Measurements from ENCODE around the gene SLC4A5.

The SLC4A5 gene

DNA sequence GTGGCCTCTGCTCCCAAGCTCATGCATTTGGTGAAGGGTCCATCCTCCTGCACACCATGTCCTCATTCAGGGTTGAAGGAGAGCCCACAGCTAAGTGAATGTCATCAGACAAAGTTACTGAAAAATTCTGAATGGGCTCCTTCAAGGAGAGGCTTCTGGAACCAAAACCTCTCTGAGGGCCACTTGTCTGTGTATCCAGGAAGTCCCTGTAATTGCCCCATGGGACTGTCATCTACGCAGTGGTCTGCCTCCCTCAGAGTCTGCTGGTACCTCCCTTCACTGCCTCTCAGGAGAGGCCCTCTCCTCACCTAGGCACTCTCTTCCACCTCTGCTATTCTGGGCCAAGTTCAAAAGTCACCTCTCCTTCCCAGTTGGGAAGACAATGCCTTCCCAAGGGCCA lies 68.0 kb downstream of the SLC4A5 start:
- H3K36me3 Mint-ChIP-seq (ENCODE audit: insufficient read depth) = no peaks in the 10 kb centered on the region
- no peak overlapping the region for H3K4me3 Mint-ChIP-seq
- no peak overlapping the region for H3K27ac Mint-ChIP-seq (ENCODE audit: low read depth)
- no peaks in the 10 kb centered on the region for H3K27me3 Mint-ChIP-seq
- no peak for ATAC-seq (replicated peaks; ENCODE audit: extremely low read depth, poor library complexity, severe bottlenecking)
- DNase-seq (ENCODE audit: low spot score in 2 of 2) = no peak
- H3K4me1 Mint-ChIP-seq = no peaks in the 10 kb centered on the region
- no peaks in the 10 kb centered on the region for H3K9me3 Mint-ChIP-seq

DNA sequence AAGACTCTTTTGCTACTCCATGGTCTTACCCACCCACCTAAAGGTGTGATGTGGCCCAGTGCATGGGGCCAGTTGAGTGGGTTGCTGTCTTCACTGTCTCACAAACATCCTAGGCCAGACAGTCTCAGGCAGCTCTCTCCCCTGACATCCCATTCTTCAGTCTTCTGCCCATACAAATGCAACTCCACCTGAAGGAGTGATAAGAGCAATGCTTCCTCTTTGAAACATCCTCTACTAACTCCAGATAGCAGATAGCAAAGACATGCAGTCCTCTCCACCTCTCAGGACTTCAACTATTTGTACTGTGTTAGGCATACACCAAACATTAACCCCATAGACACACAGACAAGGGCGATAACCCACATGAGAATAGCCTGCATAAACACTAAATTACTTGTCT lies 73.5 kb downstream of the SLC4A5 start:
- Mint-ChIP-seq H3K36me3 (ENCODE audit: insufficient read depth) (peaks cover 4% of the 10 kb centered on the region), H3K9me3 (no peaks in the 10 kb centered on the region), H3K27me3 (no peaks in the 10 kb centered on the region), H3K27ac (ENCODE audit: low read depth) (no peak overlapping the region), H3K4me1 (peaks cover 8% of the 10 kb centered on the region), H3K4me3 (no peak overlapping the region)
- ATAC-seq (replicated peaks; ENCODE audit: extremely low read depth, poor library complexity, severe bottlenecking) (no peak), DNase-seq (ENCODE audit: low spot score in 2 of 2) (no peak)

DNA sequence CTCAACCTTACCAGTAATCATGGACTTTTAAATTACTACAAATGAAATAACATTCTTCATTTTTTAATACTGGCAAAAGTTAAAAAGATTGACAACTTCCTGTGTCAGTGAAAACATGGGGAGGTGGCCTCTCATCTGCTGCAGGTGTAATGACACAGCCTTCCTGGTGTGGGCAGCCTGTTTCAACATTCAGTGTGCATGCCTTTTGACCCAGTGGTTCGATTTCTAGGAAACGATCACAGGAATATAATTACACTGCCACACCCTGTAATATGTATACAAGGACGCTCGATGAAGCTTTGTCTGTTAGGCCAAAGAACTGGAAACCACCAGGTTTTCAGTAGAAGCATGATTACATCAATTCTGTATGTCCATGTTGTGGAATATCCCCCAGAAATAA lies 76.1 kb downstream of the SLC4A5 start:
- DNase-seq (ENCODE audit: low spot score in 2 of 2) (peak in 1 of 2 donors; percentile 38), ATAC-seq (replicated peaks; ENCODE audit: extremely low read depth, poor library complexity, severe bottlenecking) (peak; percentile 93)
- peaks cover 8% of the 10 kb centered on the region for H3K4me1 Mint-ChIP-seq
- H3K4me3 Mint-ChIP-seq = peak overlapping the region; percentile 18
- no peaks in the 10 kb centered on the region for H3K27me3 Mint-ChIP-seq
- H3K36me3 Mint-ChIP-seq (ENCODE audit: insufficient read depth) = peaks cover 7% of the 10 kb centered on the region
- H3K9me3 Mint-ChIP-seq = no peaks in the 10 kb centered on the region
- no peak overlapping the region for H3K27ac Mint-ChIP-seq (ENCODE audit: low read depth)

DNA sequence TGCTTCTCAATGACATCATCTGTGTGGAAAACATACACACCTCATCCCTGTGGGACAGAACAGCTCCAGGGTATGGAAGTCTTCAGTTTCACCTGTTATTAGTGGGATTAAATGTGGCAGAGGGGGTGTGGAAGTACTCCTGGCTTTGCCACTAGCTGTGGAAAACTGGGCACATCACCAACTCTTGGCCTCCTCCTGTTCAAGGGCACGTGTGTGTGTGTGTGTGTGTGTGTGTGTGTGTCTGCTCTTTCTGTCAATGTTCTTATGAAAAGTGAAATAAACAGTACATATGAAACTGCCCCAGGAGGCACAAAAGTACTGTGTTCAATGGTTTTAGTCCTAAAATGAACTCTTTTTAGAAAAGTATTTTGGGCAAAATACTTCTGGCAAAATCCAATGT lies 78.9 kb downstream of the SLC4A5 start:
- H3K27ac Mint-ChIP-seq (ENCODE audit: low read depth) = no peak overlapping the region
- peaks cover 9% of the 10 kb centered on the region for H3K36me3 Mint-ChIP-seq (ENCODE audit: insufficient read depth)
- DNase-seq (ENCODE audit: low spot score in 2 of 2) (no peak), ATAC-seq (replicated peaks; ENCODE audit: extremely low read depth, poor library complexity, severe bottlenecking) (no peak)
- peaks cover 8% of the 10 kb centered on the region for H3K4me1 Mint-ChIP-seq
- no peaks in the 10 kb centered on the region for H3K27me3 Mint-ChIP-seq
- H3K4me3 Mint-ChIP-seq = no peak overlapping the region
- no peaks in the 10 kb centered on the region for H3K9me3 Mint-ChIP-seq

DNA sequence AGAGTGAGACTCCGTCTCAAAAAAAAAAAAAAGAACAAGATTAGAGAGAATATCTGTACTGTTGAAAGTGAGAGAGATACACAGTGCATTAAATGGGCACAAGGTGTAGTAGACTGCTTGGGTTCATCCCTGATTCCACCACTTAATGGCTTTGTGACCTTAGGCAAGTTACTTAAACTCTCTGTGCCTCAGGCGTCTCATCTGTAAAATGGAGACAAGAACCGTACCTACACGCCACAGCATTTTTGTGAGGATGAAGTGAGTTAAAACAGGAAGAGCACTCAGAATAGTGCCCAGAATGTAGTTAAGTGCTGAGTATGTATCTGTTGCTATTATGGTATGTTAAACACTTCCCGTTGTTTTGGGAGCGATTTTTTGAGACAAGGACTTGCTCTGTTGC lies 80.5 kb downstream of the SLC4A5 start:
- Mint-ChIP-seq H3K4me3 (no peak overlapping the region), H3K27me3 (no peaks in the 10 kb centered on the region), H3K9me3 (no peaks in the 10 kb centered on the region), H3K27ac (ENCODE audit: low read depth) (no peak overlapping the region), H3K36me3 (ENCODE audit: insufficient read depth) (peaks cover 8% of the 10 kb centered on the region), H3K4me1 (peaks cover 8% of the 10 kb centered on the region)
- DNase-seq (ENCODE audit: low spot score in 2 of 2) (no peak), ATAC-seq (replicated peaks; ENCODE audit: extremely low read depth, poor library complexity, severe bottlenecking) (no peak)

DNA sequence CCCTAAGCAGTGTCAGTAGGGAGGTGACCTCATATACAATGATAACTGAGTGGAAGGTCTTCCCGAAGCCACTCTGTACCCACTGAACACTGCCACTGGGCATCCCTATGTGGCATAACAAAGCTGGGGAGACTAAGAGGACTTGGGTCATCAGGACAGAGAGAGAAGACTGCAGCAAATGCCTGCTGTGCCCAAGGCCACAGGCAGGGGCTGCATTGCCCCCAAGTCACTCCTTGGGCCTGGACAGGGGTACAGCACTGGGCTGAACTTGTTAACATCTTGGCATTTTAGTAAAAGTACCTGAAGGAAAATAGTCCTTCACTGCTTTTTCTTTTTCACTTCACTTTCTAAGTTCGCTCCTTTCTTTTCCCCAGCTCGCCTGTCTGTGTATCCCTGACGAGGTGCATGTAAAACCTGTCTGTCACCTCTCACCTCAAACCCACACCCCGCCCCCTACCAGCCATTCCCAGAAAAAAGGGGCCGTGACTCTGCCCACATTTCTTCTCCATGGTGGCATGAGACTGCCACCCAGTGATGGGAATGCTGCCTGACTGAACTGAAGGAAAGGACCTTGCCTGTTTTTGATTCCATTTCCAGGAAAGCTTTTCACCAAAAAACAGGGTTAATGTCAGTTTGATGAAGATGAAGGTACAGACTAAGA lies 81.9 kb downstream of the SLC4A5 start:
- peaks cover 8% of the 10 kb centered on the region for H3K36me3 Mint-ChIP-seq (ENCODE audit: insufficient read depth)
- no peak overlapping the region for H3K4me3 Mint-ChIP-seq
- H3K27ac Mint-ChIP-seq (ENCODE audit: low read depth) = no peak overlapping the region
- ATAC-seq (replicated peaks; ENCODE audit: extremely low read depth, poor library complexity, severe bottlenecking) = no peak
- no peak for DNase-seq (ENCODE audit: low spot score in 2 of 2)
- H3K4me1 Mint-ChIP-seq = no peaks in the 10 kb centered on the region
- H3K27me3 Mint-ChIP-seq = no peaks in the 10 kb centered on the region
- no peaks in the 10 kb centered on the region for H3K9me3 Mint-ChIP-seq

DNA sequence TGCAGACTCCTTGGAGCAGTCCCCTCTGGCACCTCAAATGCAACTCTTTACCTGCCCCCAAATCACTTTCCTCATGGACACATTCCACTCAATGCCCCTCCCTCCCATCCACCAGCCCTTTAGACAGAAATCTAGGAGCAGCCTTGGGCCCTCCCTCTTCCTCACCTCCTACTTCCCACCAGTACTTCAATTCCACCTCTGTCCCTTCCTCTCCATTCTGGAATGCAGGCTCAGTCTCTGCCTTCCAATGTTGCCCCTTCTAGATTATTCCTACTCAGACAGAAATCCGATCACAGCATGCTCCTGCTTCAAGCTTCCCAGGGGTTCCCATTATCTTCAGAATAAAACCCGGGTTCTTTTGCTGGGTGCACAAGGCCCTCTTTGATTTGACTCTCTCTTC lies 82.7 kb downstream of the SLC4A5 start:
- DNase-seq (ENCODE audit: low spot score in 2 of 2) (no peak), ATAC-seq (replicated peaks; ENCODE audit: extremely low read depth, poor library complexity, severe bottlenecking) (no peak)
- Mint-ChIP-seq H3K36me3 (ENCODE audit: insufficient read depth) (peaks cover 11% of the 10 kb centered on the region), H3K4me3 (no peak overlapping the region), H3K27me3 (no peaks in the 10 kb centered on the region), H3K9me3 (no peaks in the 10 kb centered on the region), H3K27ac (ENCODE audit: low read depth) (no peak overlapping the region), H3K4me1 (no peaks in the 10 kb centered on the region)

DNA sequence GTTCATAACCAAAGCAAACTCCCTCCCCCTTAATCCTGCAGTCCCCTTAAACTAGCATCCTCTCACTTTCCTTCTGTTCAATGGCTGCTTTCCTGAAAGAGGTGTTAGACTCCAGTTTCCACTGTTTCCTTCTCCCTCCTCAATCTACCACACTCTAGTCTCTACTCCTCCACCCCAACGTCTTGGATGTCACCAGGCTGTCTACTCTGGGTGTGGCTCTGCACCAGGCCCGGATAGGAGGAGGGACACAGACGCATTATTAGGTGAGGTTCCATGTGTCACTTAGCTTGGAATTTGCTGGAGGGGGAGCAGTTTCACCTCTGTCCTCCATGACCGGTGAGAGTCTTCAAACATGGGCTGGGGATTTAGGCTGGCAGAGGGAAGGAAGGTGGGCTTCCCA lies 83.5 kb downstream of the SLC4A5 start:
- H3K27ac Mint-ChIP-seq (ENCODE audit: low read depth) = no peak overlapping the region
- H3K4me1 Mint-ChIP-seq = no peaks in the 10 kb centered on the region
- DNase-seq (ENCODE audit: low spot score in 2 of 2) (no peak), ATAC-seq (replicated peaks; ENCODE audit: extremely low read depth, poor library complexity, severe bottlenecking) (no peak)
- no peaks in the 10 kb centered on the region for H3K9me3 Mint-ChIP-seq
- H3K36me3 Mint-ChIP-seq (ENCODE audit: insufficient read depth) = peaks cover 9% of the 10 kb centered on the region
- H3K27me3 Mint-ChIP-seq = no peaks in the 10 kb centered on the region
- no peak overlapping the region for H3K4me3 Mint-ChIP-seq

DNA sequence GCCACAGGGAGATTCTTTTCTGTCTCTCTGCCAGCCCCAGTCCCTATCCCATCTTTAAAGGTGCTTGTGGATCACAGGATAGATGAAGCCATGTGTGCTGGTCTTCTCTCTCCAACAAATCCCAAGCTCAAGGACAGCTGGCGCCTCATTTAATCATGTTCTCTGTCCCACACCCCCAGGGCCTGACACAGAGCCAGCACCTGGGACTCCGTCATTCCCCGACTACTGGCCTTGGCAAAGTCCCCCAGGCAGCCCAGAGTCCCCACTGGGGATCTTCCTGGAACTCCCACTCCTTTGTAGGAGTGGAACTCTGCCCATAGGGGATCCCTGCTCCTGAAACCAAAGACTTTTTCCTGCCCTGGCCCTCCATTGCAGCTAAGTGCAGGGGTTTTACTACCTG lies 84.0 kb downstream of the SLC4A5 start:
- Mint-ChIP-seq H3K9me3 (no peaks in the 10 kb centered on the region), H3K4me1 (no peaks in the 10 kb centered on the region), H3K27ac (ENCODE audit: low read depth) (no peak overlapping the region), H3K36me3 (ENCODE audit: insufficient read depth) (peaks cover 9% of the 10 kb centered on the region), H3K4me3 (no peak overlapping the region), H3K27me3 (no peaks in the 10 kb centered on the region)
- ATAC-seq (replicated peaks; ENCODE audit: extremely low read depth, poor library complexity, severe bottlenecking) (no peak), DNase-seq (ENCODE audit: low spot score in 2 of 2) (no peak)

DNA sequence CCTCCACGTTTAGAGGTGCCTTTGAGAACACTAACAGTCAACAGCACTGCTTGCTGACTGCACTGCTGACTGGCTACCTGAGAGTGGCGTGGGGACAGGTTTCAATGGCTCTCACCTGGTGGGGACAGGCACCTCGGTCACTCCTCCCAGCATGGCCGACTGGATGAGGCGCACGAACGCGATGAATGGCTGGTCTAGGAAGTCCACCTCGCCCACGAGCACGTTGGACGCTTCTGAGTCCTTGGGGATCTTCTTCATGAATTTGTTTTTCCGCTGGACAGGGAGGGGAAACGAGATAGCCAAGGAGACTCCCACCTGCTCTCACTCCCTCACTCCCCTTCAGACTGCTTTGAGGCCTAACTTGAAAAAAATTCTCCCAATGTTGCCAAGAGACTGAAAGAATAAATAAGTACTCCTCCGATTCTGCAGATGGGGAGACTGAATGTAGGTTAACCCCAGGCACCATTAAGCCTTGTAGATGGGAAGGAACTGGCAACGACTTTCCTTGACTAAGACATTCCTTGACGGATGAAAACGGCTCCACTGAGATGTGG lies 87.5 kb downstream of the SLC4A5 start:
- Mint-ChIP-seq H3K4me3 (no peak overlapping the region), H3K27ac (ENCODE audit: low read depth) (no peak overlapping the region), H3K4me1 (no peaks in the 10 kb centered on the region), H3K36me3 (ENCODE audit: insufficient read depth) (peaks cover 4% of the 10 kb centered on the region), H3K9me3 (no peaks in the 10 kb centered on the region), H3K27me3 (no peaks in the 10 kb centered on the region)
- DNase-seq (ENCODE audit: low spot score in 2 of 2) = no peak
- ATAC-seq (replicated peaks; ENCODE audit: extremely low read depth, poor library complexity, severe bottlenecking) = no peak

DNA sequence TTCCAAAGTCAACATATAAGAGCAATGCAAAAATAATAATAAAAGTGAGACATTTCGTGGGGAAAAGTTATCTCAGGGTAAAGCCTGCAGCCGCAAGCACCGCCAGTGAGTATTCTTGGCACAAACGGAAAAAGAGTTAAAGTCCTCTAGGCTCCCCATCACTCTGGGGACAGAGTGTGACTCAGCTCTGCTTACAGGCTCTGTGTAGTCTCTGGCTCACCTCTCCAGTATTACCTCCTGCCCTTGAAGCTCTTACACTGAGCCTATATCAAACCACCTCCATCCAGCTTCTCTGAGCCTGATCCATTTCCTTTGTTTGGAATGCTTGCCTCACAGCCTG lies 89.3 kb downstream of the SLC4A5 start:
- H3K4me3 Mint-ChIP-seq = no peak overlapping the region
- H3K9me3 Mint-ChIP-seq = no peaks in the 10 kb centered on the region
- no peak overlapping the region for H3K27ac Mint-ChIP-seq (ENCODE audit: low read depth)
- peaks cover 5% of the 10 kb centered on the region for H3K4me1 Mint-ChIP-seq
- DNase-seq (ENCODE audit: low spot score in 2 of 2) (no peak), ATAC-seq (replicated peaks; ENCODE audit: extremely low read depth, poor library complexity, severe bottlenecking) (no peak)
- H3K27me3 Mint-ChIP-seq = no peaks in the 10 kb centered on the region
- peaks cover 7% of the 10 kb centered on the region for H3K36me3 Mint-ChIP-seq (ENCODE audit: insufficient read depth)

DNA sequence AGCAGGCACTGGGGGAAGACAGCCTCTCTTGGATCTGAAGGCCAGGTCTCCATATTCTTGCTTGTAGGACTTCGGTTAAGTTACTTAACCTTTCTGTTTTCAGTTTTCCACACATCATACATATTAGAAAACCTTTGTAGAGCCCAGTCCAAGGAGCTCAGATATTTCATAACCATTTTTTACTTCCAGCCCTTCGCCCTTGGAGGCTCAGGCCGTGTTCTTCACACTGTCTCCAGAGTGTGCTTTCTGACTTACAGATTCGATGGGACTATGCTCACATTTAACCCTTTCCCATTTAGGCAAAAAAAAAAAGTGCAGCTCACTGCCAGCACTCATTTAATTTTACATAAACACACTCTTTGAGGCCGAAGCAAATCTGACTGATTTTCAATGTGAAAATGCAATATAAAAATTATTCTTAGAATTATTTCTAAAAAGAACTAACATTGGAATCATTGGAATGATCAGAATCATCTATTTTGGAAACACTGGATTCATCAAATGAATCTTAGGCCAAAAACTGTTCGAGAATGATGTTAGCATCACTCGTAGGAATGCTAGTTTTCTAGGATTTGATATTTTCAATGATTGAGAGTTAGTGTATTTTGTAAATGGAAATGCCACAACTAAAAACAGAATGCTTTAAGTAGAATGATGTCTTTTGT lies 89.8 kb downstream of the SLC4A5 start:
- H3K27me3 Mint-ChIP-seq = no peaks in the 10 kb centered on the region
- H3K4me1 Mint-ChIP-seq = peaks cover 5% of the 10 kb centered on the region
- no peaks in the 10 kb centered on the region for H3K9me3 Mint-ChIP-seq
- no peak overlapping the region for H3K4me3 Mint-ChIP-seq
- DNase-seq (ENCODE audit: low spot score in 2 of 2) = no peak
- H3K27ac Mint-ChIP-seq (ENCODE audit: low read depth) = no peak overlapping the region
- H3K36me3 Mint-ChIP-seq (ENCODE audit: insufficient read depth) = peaks cover 8% of the 10 kb centered on the region
- ATAC-seq (replicated peaks; ENCODE audit: extremely low read depth, poor library complexity, severe bottlenecking) = no peak

DNA sequence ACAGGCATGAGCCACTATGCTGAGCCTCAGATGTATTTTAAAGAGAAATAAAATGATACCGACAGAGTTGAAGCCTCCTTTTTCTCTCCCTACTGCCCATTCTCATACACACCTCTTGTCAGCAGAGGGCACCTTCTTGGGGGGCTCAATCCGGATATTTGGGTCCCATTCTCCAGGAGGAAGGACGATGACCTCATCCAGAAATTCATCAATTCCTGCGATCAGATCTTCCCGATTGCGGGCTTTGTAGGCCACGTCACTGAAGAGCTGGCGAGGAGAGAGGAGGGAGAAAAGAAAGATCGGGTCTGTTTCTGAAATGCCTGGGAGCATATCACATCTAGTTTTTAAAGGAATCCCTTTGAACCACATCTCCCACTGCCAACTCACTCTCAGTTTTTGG lies 90.4 kb downstream of the SLC4A5 start:
- DNase-seq (ENCODE audit: low spot score in 2 of 2) (no peak), ATAC-seq (replicated peaks; ENCODE audit: extremely low read depth, poor library complexity, severe bottlenecking) (no peak)
- Mint-ChIP-seq H3K9me3 (no peaks in the 10 kb centered on the region), H3K4me3 (no peak overlapping the region), H3K4me1 (peaks cover 5% of the 10 kb centered on the region), H3K27me3 (no peaks in the 10 kb centered on the region), H3K36me3 (ENCODE audit: insufficient read depth) (peaks cover 8% of the 10 kb centered on the region), H3K27ac (ENCODE audit: low read depth) (no peak overlapping the region)
